ENCODE results near the gene ADGRV1.

DNA sequence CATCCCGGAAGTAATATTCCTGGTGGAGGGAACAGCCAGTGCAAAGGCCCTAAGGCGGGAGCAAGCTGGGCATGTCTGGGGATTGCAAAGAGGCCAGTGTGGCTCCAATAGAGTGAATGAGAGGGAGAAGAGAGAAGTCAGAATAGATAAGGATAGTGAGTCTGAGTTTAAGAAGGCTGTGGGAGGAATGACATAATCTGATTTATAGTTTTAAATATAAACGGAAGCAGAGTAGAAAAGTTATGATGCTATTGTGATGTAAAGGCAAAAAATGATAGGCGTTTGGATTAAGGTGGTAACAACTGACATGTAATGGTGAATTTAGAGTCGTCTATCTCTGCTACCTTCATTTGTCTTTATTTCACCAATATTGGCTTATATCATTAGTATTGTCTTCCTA, 473.5 kb downstream of the ADGRV1 start:
- TF ChIP-seq EP300 (IDR thresholded peaks at IDR 0.05; ENCODE audit: borderline replicate concordance) (no peak), FOXM1 (IDR thresholded peaks at IDR 0.05; ENCODE audit: borderline replicate concordance, low read depth) (no peak), CEBPB (IDR thresholded peaks at IDR 0.05) (no peak), YY1 (IDR thresholded peaks at IDR 0.05; ENCODE audit: low read depth) (no peak)
- TF ChIP-seq, protein P1, sequence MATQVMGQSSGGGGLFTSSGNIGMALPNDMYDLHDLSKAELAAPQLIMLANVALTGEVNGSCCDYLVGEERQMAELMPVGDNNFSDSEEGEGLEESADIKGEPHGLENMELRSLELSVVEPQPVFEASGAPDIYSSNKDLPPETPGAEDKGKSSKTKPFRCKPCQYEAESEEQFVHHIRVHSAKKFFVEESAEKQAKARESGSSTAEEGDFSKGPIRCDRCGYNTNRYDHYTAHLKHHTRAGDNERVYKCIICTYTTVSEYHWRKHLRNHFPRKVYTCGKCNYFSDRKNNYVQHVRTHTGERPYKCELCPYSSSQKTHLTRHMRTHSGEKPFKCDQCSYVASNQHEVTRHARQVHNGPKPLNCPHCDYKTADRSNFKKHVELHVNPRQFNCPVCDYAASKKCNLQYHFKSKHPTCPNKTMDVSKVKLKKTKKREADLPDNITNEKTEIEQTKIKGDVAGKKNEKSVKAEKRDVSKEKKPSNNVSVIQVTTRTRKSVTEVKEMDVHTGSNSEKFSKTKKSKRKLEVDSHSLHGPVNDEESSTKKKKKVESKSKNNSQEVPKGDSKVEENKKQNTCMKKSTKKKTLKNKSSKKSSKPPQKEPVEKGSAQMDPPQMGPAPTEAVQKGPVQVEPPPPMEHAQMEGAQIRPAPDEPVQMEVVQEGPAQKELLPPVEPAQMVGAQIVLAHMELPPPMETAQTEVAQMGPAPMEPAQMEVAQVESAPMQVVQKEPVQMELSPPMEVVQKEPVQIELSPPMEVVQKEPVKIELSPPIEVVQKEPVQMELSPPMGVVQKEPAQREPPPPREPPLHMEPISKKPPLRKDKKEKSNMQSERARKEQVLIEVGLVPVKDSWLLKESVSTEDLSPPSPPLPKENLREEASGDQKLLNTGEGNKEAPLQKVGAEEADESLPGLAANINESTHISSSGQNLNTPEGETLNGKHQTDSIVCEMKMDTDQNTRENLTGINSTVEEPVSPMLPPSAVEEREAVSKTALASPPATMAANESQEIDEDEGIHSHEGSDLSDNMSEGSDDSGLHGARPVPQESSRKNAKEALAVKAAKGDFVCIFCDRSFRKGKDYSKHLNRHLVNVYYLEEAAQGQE (IDR thresholded peaks at IDR 0.05; ENCODE audit: low read depth) = no peak
- TF ChIP-seq, protein P2, sequence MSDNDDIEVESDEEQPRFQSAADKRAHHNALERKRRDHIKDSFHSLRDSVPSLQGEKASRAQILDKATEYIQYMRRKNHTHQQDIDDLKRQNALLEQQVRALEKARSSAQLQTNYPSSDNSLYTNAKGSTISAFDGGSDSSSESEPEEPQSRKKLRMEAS (IDR thresholded peaks at IDR 0.05) = no peak
